HL-60 (cell line): ENCODE results near the gene KRTAP19-6.

Experiments
- DNase-seq, 2 experiments: peaks; one replicate each; pipeline ENCODE4 v3.0.0-alpha.2; 2010 to 2020; ENCODE audit warnings: low read depth in 1 of 2, low spot score in 1 of 2
- H3K27ac ChIP-seq: fragments of 250-450 bp; sonication (Bioruptor Pico); replicated peaks from 2 replicates; pipeline ENCODE4 v1.5.1; 2020; ENCODE audit warnings: mild to moderate bottlenecking, moderate library complexity
- H3K27me3 ChIP-seq: fragments of 250-450 bp; sonication (Bioruptor Pico); 2 replicates; pipeline ENCODE4 v1.5.1; 2021; ENCODE audit warnings: mild to moderate bottlenecking, moderate library complexity; ENCODE audit not compliant: insufficient read depth, poor library complexity, severe bottlenecking
- H3K4me3 ChIP-seq: replicated peaks from 2 replicates; pipeline ENCODE4 v1.5.1; 2011; ENCODE audit warnings: mild to moderate bottlenecking, control low read depth, low read length; ENCODE audit not compliant: insufficient read depth
- GABPA ChIP-seq: IDR thresholded peaks from 2 replicates; pipeline ENCODE4 v1.6.1; 2012; ENCODE audit warnings: low read depth
- POLR2AphosphoS5 ChIP-seq: IDR thresholded peaks from 2 replicates; pipeline ENCODE4 v1.6.1; 2012; ENCODE audit warnings: low read depth
- SPI1 ChIP-seq: IDR thresholded peaks from 2 replicates; pipeline ENCODE4 v1.6.1; 2012; ENCODE audit warnings: low read depth, mild to moderate bottlenecking, borderline replicate concordance
- TF ChIP-seq, protein P1 (sequence below): IDR thresholded peaks from one replicate; pipeline ENCODE4 v1.5.1; 2011; ENCODE audit warnings: low read length, control low read depth, inconsistent platforms; ENCODE audit not compliant: insufficient read depth
- TF ChIP-seq, protein P2 (sequence below): IDR thresholded peaks from 2 replicates; pipeline ENCODE4 v1.6.1; 2012; ENCODE audit warnings: low read depth; ENCODE audit not compliant: insufficient replicate concordance

The KRTAP19-6 gene

DNA sequence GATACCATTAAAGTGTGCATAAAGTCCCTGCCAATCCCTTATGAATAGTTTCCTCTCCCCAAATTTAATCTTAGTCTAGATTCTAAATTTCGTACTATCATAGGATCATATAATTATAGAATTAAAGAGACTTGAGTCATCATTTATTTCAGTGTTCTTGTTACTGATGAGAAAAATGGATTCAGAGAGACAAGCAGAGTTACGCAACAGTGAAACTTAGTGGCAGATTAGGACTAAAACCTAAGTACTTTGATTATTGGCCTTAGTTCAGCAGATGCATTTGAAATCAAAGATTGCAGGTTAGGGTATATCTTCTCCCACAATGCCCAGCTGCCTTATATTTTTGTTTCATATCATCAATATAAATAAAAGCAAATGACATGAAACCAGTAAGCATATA lies 20.3 kb upstream of the KRTAP19-6 start:
- no peak for TF ChIP-seq GABPA
- TF ChIP-seq, protein P1, sequence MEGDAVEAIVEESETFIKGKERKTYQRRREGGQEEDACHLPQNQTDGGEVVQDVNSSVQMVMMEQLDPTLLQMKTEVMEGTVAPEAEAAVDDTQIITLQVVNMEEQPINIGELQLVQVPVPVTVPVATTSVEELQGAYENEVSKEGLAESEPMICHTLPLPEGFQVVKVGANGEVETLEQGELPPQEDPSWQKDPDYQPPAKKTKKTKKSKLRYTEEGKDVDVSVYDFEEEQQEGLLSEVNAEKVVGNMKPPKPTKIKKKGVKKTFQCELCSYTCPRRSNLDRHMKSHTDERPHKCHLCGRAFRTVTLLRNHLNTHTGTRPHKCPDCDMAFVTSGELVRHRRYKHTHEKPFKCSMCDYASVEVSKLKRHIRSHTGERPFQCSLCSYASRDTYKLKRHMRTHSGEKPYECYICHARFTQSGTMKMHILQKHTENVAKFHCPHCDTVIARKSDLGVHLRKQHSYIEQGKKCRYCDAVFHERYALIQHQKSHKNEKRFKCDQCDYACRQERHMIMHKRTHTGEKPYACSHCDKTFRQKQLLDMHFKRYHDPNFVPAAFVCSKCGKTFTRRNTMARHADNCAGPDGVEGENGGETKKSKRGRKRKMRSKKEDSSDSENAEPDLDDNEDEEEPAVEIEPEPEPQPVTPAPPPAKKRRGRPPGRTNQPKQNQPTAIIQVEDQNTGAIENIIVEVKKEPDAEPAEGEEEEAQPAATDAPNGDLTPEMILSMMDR, result no peak
- Histone ChIP-seq H3K27me3 (no peaks in the 10 kb centered on the region), H3K27ac (no peak overlapping the region), H3K4me3 (no peak overlapping the region)
- no peak for DNase-seq

DNA sequence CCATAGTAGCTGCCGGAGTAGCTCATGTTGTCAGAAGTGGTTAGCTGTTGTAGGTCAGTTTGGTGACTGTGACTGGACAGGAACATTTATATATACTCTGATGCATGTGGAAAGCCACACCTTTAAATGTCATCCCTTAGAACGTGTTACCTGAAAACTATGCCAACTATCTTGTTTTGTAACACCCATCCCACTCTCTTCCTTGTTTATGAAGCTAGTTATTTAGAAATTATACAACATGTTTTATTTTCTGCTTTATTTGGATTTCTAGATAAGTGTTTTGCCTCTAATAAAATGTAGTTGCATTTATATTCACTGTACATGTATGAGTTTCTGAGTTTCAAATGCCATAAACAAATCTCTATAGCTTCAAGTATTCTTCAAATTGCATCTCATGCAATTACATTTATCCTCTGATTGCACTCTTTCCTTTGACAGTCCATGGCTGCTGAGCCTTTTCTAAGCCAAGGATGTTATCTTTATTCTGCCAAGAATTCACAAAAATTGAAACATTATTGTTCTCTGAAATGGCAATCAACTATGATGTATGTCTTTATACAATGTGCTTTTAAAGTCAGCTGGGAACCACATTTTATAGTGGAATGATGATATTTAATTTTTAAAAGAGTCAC lies 19.7 kb upstream of the KRTAP19-6 start, which contains the start of gene KRTAP19-7:
Gene KRTAP19-7, minus strand, starts transcription at position 51 of the 632 bp plus-strand sequence. Its CDS starts 25 bp downstream, at position 26.
- no peaks in the 10 kb centered on the region for H3K27me3 ChIP-seq
- DNase-seq, result no peak

DNA sequence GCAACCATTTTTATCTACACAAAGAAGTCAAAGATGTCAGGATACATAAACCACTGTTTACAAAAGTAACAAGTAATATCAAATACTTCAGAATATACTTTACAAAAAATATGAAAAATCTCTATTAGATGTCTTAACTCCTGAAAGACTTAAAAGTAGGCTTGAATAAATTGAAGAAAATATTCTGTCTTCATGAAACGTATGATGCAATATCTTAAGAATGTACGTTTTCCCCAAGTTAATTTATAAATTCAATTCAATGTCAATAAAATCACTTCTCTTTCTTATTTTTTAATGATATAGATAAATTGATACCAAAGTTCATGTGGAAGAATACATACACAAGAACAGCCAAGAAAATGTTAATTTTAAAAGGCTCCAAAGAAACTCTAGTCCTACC lies 13.4 kb upstream of the KRTAP19-6 start:
- H3K4me3 ChIP-seq, result no peak overlapping the region
- DNase-seq, result no peak
- TF ChIP-seq, protein P2, sequence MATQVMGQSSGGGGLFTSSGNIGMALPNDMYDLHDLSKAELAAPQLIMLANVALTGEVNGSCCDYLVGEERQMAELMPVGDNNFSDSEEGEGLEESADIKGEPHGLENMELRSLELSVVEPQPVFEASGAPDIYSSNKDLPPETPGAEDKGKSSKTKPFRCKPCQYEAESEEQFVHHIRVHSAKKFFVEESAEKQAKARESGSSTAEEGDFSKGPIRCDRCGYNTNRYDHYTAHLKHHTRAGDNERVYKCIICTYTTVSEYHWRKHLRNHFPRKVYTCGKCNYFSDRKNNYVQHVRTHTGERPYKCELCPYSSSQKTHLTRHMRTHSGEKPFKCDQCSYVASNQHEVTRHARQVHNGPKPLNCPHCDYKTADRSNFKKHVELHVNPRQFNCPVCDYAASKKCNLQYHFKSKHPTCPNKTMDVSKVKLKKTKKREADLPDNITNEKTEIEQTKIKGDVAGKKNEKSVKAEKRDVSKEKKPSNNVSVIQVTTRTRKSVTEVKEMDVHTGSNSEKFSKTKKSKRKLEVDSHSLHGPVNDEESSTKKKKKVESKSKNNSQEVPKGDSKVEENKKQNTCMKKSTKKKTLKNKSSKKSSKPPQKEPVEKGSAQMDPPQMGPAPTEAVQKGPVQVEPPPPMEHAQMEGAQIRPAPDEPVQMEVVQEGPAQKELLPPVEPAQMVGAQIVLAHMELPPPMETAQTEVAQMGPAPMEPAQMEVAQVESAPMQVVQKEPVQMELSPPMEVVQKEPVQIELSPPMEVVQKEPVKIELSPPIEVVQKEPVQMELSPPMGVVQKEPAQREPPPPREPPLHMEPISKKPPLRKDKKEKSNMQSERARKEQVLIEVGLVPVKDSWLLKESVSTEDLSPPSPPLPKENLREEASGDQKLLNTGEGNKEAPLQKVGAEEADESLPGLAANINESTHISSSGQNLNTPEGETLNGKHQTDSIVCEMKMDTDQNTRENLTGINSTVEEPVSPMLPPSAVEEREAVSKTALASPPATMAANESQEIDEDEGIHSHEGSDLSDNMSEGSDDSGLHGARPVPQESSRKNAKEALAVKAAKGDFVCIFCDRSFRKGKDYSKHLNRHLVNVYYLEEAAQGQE, result no peak
- TF ChIP-seq POLR2AphosphoS5 (no peak), GABPA (no peak), SPI1 (no peak)
- TF ChIP-seq, protein P1, result no peak
- H3K27ac ChIP-seq, result no peak overlapping the region
- H3K27me3 ChIP-seq, result no peaks in the 10 kb centered on the region

More for the DNA sequence above, 19.7 kb upstream of the KRTAP19-6 start, which contains the start of gene KRTAP19-7:
- TF ChIP-seq GABPA (no peak), POLR2AphosphoS5 (no peak), SPI1 (no peak)
- TF ChIP-seq, protein P2, result no peak
- TF ChIP-seq, protein P1, result no peak
- Histone ChIP-seq H3K4me3 (no peak within 1 kb of the TSS), H3K27ac (no peak within 1 kb of the TSS)

DNA sequence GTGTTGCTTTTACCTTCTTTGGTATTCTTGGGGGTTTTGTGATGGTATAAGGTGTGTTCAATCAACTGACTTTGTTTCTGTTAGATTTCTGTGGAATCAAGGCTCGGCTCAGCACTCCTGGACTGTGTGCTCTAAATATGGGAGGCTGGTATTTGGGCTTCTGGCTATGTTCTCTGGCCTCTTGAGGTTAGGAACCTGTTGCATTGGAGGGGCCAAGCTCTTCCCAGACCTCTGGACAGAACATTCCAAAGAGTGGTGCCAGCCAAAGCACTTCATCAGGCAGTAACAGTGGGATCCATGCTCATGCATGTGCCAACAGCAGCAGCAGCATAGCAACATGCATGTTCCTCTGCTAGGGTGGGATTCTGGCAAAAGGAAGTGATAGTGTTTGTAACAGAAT lies 11.1 kb upstream of the KRTAP19-6 start:
- H3K4me3 ChIP-seq, result no peak overlapping the region
- TF ChIP-seq GABPA (no peak), POLR2AphosphoS5 (no peak), SPI1 (no peak)
- TF ChIP-seq, protein P1, result no peak
- TF ChIP-seq, protein P2, result no peak
- H3K27ac ChIP-seq, result no peak overlapping the region
- no peaks in the 10 kb centered on the region for H3K27me3 ChIP-seq
- DNase-seq, result no peak
